Endothelial cell of hepatic sinusoid (primary cell): ENCODE results near the gene MAGI1.

Experiments used
- in situ Hi-C: cut with HindIII; loops from 2 replicates; pipeline ENCODE4 v1.10.0; 2017; ENCODE audit warnings: low sequenced_read_pairs

The MAGI1 gene

GRCh38 chr3:65951836-65952505 is 86.7 kb downstream of the MAGI1 start:
- in situ Hi-C loops = loop anchor here (5.0 kb wide), 2 partner anchors 50 to 165 kb away; no protein-coding TSS in a partner anchor

DNA sequence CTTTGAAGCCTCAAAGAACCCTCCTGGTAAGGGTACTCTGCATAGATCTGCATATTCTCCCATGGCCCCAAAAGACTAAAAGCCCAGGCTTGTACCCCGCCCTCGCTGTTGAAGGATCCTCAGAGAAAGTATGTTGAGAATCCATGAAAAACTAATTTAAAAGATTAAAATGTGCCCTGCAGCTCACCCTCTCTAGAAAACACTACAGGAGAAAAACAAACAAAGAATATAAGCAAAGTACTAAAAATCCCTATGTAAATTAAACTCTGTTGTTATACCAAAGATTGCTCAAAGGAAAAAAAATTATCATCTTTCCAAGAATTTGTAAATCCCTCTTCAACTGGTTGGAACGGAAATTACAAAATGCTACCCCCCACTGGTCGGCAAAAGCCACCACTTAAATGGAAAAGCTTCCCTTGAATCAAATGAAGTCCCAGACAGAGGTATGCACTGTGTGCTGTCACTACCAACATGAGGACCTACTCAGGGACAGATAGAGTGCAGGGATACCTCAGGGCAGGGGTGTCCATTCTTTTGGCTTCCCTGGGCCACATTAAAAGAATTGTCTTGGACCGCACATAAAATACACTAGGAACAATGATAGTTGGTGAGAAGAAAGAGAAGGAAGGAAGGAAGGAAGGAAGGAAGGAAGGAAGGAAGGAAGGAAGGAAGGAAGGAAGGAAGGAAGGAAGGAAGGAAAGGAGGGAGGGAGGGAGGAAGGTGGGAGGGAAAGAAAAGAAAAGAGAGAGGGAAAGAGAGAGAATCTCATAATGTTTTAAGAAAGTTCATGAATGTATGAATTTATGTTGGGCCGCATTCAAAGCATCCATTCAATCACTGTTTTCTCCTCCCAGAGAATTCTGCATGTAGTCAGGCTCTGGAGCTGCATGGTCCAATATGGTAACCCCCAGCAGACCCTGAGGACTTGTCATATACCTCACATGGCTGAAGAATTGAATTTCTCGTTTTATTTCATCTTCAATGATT is 88.1 kb downstream of the MAGI1 start:
- in situ Hi-C loops = loop anchor here (5.0 kb wide), 2 partner anchors 48 to 167 kb away; no protein-coding TSS in a partner anchor

DNA sequence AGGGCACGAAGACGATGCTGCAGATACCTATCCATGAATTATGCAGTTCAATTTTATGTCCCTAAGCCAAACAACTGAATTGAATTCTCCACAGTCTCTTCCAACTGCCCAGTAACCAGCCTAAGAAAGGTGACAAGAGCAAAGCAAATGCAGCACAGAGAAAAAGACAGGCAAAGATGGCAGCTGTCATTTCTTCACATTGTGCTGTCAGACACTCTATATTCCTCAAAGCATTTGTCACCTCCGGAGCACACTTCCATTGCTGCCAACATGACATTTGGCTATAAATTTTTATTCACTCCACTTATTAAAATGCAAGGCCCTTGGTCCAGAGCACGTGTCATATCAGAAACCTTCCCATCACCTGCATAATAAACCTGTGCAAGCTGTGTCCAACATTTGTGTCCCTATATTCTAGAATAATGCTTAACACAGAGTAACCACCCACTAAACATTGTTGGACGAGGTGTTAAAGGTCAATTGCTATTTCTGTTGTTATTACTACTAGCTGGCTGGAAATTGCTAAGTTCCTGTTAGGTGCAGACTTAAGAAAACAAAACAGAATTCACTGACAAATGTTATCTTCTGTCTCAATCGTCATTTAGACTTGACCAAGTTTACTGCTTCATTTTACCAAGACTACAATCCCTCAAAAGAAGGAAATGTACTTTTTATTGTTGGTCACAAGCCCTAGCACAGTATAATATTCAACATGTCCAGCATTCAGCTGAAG is 89.7 kb downstream of the MAGI1 start:
- in situ Hi-C loops = no loop called here

GRCh38 chr3:65946438-65946837 is 92.3 kb downstream of the MAGI1 start:
- in situ Hi-C loops = no loop called here

DNA sequence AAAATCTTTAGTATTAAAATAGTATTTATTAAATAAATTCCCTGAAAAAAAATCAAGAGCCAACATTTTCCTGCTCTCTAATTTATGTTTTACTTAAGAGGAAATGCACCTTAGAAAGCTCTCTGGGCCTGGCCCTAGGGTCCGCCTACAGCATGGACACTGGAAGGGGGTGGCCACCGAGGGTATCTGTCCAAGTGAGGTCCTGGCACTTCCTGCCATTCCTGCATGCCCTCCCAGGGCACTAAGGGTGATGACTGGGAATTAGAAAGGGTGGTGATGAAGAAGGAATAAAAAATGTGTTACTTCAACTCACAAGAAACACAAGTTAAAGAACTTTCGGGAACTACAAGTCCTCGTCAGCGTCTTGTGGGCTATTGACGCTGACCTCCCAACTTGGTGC is 92.8 kb downstream of the MAGI1 start:
- in situ Hi-C loops = no loop called here

- in situ Hi-C loops = no loop called here
These were observed 93.2 kb downstream of the MAGI1 start for GRCh38 chr3:65945480-65945879.

DNA sequence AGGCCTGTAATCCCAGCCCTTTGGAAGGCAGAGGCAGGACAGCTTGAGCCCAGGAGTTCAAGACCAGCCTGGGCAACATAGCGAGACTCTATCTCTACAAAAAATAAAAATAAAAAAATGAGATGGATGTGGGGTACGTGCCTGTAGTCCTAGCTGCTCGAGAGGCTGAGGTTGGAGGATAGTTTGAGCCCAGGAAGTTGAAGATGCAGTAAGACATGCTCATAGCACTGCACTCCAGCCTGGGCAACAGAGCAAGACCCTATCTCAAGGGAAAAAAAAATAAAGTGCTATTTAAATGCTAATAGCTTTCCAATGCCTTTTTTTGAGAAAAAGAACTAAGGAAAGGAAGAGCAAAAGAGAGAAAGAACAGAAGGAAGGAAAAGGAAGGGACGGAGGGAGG is 94.5 kb downstream of the MAGI1 start:
- in situ Hi-C loops = no loop called here

DNA sequence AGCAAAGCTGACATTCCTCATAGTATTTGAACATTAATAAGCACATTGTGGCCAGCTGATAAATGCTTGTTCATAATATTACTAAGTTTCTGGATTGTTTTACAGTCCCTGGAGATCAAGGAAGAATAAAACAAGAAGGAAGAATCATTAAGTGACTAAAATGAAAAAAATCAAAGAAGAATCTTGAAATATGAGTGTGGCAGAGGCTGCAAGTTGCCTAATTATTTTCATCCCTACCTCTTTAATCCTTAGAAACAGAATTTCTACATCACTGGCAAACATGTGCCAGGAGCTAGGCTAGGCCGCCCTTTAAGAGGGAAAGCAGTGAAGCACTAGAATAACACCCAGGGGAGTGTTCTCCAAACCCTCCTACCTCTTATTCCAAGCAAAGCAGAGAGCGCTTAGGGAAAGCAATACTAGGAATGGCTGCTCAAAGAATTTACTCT is 98.9 kb downstream of the MAGI1 start:
- in situ Hi-C loops = no loop called here

- in situ Hi-C loops = no loop called here
These were observed 99.5 kb downstream of the MAGI1 start for GRCh38 chr3:65939184-65939583.

GRCh38 chr3:65938676-65939075 is 100.0 kb downstream of the MAGI1 start:
- in situ Hi-C loops = no loop called here

DNA sequence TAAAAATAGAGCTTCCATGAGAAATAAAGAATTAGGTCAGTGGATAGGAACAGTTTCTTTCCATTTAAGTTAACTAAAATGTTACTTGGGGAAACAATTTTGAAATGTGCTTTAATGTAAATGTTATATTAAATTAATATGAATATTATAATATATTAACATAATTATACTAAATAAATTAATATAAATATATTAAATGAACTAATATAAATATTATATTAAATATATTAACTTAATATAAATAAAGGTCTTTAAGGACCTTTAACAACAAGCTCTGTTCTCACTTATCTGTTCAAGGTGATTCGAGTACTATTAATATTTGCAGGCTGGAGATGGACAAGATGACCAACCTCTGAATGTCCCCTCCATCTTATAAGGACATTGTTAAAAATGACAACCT is 100.6 kb downstream of the MAGI1 start:
- in situ Hi-C loops = no loop called here

DNA sequence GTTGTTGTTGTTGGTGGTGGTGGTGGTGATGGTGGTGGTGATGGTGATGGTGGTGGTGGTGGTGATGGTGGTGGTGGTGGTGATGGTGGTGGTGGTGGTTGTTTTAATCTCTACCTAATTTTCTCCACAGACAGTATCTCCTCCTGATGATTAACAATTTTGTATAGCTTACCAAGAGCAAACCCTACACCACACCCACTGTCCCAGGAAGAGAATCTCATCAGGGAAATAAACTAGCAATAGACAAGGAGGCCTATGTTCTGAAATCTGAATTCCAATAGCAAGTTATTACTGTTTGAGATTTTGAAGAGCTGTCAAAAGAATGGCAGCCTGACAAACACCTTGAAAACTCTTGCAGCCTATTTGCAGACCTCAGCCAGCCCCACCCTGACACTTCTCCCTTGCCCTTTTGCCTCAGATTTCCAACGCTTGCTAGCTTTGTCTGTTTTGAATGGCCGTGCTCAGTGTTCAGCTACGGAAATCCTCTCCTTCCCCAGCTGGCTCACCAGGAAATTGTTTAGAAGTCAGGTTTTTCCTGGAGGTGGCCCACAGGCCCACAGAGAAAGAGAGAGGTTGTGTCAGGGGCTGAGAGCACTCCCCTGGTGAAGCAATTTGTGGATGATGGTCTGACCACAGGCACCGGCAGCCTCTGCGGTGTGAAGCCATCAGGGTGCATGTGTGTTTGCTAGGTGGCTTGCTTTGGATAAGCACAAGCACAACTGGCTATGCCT is 101.6 kb downstream of the MAGI1 start:
- in situ Hi-C loops = no loop called here

- in situ Hi-C loops = no loop called here
These were observed 103.0 kb downstream of the MAGI1 start for GRCh38 chr3:65935724-65936123.

DNA sequence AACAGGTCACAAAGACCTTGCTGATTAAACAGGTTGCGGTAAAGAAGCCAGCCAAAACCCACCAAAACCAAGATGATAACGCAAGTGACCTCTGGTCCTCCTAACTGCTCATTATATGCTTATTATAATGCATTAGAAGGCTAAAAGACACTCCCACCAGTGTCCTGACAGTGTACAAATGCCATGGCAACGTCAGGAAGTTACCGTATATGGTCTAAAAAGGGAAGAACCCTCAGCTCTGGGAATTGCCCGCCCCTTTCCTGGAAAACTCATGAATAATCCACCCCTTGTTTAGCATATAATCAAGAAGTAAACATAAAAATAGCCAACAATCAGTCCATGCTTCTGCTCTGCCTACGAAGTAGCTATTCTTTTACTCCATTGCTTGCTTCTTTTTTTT is 108.1 kb downstream of the MAGI1 start:
- in situ Hi-C loops = no loop called here

DNA sequence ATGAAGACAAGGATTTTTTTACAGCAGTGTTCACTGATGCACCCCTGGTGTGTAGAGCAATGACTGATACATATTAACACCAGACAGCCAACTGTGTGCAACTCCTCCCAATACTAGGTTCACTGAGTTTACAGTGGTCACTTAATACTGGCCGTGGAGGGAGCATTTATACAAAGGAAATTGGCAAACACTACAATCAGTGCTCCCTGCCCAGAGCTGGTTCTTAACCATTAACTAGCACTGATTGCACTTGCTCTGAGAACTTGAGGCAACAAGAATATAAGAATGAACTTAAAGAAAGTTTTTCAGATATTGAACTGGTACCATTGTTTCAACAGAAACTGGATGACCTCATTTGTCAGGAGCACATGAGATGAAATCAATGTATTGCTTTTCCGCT is 110.6 kb downstream of the MAGI1 start:
- in situ Hi-C loops = no loop called here

DNA sequence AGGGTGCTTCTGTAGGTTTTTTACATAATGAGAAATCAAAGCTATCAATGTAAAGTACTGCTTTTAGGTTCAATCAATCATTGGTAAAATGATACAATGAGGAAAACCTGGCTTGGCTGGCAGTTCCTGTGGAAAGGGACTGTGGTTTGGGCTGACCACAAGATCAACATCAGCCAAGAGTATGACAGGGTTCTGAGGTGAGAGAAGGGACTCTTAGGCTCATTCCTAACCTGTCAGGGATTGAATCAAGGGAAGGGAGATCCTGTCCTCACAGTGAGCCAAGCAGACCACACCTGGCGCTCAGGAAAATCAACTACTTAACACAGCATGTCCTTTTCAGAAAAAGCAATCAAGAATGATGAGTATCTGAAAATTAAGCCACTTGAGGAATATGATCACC is 111.1 kb downstream of the MAGI1 start:
- in situ Hi-C loops = no loop called here

- in situ Hi-C loops = no loop called here
These were observed 113.3 kb downstream of the MAGI1 start for GRCh38 chr3:65925254-65925954.

- in situ Hi-C loops = no loop called here
These were observed 114.0 kb downstream of the MAGI1 start for GRCh38 chr3:65924762-65925161.

DNA sequence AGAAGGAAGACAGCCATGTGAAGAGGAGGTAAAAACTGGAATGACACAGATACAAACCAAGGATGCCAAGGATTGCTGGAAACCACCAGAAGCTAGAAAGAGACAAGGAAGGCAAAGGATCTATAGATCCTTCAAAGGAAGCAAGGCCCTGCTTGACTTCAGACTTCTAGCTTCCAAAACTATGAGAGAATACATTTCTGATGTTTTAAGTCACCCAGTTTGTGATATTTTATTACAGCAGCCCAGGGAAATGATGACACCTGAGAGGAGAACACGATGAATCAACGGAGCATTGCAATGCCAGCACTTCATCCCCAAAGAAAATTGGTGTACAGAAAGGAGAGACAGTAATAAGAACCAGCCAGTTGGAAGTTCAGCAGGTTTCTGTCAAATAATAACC is 116.3 kb downstream of the MAGI1 start:
- in situ Hi-C loops = no loop called here

DNA sequence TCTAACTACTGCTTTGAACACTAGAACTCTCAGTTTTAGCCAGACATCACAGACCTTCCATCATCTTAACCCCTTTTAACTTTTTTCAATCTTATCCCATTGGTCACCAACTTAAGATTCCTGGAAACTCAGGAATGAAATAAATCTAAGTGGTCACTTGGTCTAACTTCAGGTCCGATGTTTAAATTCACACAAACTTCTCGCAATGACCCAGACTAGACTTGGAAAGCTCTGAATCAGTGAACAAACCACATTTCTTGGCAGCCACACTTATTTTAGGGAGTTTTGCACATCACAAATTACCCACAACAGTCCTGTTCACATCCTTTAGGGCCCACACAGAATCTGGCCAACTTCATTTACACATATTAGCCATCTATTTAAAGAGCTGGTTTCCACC is 118.9 kb downstream of the MAGI1 start:
- in situ Hi-C loops = no loop called here
